Fibroblast of skin of right quadriceps (primary cell): ENCODE results near the gene MYBPH.

Experiments used
- DNase-seq: peaks from one replicate; pipeline ENCODE4 v3.0.0-alpha.2; 2013

Gene MYBPH

GRCh38 chr1:203178083-203178482 lies 2.5 kb upstream of the MYBPH start:
- DNase-seq = no peak

GRCh38 chr1:203177470-203178039 lies 1.9 kb upstream of the MYBPH start:
- no peak for DNase-seq

- no peak for DNase-seq
Measured at GRCh38 chr1:203177036-203177405, 1.4 kb upstream of the MYBPH start.

- no peak for DNase-seq
Measured at GRCh38 chr1:203176273-203177035, 828 bp upstream of the MYBPH start.

DNA sequence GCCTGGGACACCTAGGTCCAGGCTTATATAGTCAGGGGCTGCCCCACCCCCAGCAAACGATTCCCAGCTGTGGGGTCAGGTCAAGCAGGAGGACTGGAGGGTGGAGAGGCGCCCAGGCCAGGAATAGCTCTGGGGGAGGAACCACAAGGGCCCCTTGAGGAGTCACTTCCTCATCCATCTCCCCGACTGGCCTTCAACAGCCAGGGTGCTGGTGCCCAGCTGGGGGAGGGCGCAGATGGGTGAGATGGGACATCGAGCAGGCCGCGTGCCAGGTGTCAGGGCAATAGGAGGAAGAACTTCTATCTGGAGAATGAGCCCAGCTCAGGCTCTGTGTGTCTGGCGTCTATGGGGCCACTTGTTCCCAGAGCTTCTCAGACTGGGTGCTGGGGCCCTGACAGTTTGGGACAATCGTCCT lies 208 bp upstream of the MYBPH start:
- DNase-seq = no peak

- DNase-seq = no peak
Measured at GRCh38 chr1:203174324-203174985, 1.2 kb downstream of the MYBPH start.

DNA sequence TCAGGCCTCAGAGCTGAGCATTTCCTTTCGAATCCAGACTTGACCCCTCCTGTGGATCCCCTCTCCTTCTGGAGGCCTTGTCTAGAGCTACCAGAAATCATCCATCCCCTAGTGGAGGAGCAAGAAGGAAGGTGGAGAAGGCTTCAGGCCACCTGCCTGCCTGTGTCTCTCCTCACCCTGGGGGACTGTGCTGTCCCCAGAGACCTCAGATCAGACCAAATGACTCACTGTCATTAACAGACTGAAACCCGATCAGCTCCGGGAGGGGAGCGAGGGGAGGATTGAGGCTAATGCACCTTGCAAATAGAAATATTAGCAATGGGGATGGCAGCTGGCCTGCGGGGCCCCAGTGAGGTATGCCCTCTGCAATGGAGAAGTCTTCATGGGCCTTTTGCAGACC lies 2.1 kb downstream of the MYBPH start:
- DNase-seq = no peak

- DNase-seq = no peak
Measured at GRCh38 chr1:203173011-203173555, 2.5 kb downstream of the MYBPH start.

GRCh38 chr1:203172184-203173010 lies 3.2 kb downstream of the MYBPH start:
- peak; percentile 43 for DNase-seq

DNA sequence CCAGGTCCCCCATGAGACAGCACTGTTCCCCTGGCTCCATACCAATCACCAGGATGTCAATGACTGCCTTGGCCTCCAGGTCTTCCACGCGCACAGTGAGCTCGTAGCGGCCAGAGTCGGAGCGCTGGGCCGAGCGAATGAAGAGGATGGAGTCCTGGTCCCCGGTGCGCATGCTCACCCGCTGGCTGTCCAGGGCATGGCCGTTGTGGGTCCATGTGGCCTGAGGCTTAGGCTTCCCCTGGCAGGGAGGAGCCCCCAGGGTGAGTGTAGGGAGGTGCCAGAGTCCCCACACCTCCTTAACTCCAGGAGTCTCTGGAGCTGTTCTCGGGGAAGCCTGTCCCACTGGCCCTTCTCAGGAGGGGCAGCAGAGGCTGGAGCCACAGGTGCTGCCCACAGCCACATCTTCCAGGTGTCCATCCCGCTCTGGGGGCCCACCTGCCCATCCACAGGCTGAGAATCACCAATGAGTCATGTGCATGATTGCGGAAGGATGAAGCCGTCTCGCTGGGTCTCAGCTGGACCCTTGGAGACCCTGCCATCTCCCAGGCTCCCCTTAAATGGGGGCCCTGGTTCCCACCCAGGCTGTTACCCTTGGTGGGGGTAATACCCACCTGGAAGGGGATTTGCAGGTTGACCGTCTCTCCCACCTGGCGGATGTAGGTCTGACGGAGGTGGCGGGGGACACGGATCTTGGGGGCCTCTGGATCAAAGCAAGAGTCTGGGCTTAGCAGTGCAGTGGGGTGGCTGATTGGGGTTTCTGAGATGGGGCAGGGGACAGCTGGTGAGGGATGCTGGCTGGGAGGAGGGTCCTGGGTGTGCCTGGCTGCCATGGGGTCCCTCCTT lies 4.1 kb downstream of the MYBPH start:
- DNase-seq = no peak

- no peak for DNase-seq
Measured at GRCh38 chr1:203170625-203171330, 4.8 kb downstream of the MYBPH start.

DNA sequence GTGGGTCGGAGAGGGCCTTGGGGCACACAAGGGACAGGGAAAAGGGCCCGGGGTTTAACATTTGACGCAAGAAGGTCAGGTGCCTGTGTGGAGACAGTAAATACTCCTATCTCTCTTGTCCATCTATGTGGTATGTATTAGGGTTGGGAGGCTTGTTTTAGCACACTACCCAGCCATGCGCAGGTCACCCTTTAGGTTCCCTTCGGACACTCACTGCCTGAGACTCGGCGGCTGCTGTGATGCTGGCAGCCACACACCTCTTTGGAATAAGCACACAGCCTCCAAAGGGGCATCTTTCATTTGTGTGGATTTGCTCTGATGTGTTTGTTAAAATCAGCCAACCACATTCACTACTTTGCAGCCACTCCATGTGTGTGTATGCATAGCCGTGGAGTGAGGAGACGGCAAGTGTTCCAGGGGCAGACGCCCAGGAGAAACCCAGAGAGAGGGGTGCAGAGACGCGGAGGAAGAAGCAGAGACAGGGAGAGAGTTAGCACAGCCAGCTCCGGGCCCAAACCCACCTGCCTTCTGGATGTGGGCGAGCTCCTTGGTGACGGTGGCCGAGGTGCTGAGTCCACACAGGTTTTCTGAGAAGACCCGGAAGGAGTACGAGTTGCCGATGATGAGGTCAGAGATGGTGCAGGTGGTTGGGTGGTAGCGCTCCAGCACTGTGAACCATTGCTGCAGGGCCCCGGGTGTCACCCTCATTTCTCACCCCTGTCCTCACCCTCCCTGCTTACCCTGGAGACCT lies 5.7 kb downstream of the MYBPH start:
- DNase-seq = no peak

DNA sequence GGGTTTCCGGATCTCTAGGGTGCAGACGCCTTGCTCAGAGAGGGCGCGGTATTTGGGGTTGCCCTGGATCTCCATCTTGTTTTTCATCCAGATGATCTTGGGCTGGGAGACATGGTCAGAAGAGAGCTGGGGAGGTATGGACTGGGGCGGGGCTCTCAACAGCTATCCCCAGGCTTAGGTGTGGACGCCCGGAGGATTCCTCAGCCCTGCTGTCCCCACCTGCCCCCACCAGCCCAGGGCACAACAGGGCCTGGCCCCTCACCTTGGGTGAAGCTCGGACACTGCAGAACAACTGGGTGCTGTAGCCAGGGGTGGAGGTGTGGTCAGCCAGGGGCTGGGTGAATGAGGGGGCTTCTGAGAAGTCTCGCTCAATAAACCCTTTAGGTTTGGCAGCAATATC lies 6.6 kb downstream of the MYBPH start:
- no peak for DNase-seq

DNA sequence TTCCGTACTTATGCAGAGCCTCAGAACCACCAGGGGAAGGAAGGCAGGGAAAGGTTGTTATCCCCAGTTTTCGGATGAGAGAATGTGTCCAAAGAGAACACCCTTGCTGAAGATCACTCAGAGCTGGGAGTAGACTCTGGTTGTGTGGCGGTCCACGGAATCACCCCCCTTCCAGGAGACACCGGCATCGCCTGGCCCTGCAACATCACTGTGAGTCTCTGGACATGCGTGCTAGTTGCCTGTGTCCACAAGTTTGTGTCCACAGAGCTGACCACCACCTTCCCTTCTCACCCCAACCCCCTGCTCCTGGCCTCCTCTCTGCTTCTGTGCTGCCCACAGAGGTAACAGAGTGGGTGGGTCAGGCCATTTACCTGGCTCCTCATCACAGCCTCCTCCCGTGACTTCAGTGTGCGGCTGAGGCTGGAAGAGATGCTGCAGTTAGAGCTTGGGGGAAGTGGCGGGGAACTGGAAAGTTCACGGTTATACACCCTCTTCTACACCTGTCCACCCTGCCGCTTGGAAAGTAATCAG lies 7.3 kb downstream of the MYBPH start:
- DNase-seq = no peak

DNA sequence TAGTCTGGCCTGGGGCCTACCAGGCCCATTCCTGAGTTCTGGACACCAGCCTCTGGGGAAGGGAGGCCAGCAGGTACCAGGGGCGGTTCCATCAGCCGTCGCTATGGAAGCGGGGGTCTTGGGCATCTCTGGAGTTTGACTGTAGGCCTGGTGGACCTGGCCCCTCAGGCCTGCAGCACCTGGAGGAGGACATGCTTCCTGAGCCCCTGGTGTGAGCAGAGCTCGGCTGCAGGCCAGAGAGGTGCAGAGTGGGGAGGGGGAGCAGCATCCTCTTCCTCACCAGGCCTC lies 7.8 kb downstream of the MYBPH start:
- DNase-seq = no peak

DNA sequence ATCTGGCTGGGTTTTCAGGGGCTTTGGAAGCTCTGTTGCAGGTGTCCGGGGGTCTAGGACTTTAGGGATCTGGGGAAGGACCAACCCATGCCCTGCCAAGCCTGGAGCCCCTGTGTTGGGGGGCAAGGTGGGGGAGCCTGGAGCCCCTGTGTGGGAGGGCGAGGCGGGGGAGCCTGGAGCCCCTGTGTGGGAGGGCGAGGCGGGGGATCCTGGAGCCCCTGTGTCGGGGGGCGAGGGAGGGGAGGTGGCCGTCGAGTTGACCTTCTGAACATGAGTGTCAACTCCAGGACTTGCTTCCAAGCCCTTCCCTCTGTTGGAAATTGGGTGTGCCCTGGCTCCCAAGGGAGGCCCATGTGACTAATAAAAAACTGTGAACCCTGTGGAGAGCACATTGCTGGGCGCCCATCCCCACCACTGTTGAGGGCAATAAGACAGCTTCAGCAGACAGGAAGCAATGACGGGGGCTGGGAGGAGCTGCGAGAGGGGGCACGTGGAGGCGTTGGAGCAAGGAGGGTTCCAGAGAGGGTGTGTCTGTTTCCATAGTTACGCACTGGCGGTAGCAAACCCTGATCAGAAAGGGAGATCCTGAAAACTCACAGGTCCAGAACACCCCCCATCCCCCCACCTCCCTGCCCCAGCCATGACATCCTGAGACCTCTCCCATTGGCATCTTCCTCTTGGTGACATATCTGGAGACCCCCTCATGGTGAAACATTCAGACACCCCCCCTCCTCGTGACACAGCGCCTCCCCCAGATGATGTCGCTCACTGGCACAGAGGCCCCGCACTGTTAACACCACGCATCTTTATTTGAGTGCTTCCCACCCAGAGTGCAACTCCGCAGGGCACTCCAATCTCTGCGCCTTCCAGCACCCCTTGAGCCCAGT lies 8.4 kb downstream of the MYBPH start:
- no peak for DNase-seq

DNA sequence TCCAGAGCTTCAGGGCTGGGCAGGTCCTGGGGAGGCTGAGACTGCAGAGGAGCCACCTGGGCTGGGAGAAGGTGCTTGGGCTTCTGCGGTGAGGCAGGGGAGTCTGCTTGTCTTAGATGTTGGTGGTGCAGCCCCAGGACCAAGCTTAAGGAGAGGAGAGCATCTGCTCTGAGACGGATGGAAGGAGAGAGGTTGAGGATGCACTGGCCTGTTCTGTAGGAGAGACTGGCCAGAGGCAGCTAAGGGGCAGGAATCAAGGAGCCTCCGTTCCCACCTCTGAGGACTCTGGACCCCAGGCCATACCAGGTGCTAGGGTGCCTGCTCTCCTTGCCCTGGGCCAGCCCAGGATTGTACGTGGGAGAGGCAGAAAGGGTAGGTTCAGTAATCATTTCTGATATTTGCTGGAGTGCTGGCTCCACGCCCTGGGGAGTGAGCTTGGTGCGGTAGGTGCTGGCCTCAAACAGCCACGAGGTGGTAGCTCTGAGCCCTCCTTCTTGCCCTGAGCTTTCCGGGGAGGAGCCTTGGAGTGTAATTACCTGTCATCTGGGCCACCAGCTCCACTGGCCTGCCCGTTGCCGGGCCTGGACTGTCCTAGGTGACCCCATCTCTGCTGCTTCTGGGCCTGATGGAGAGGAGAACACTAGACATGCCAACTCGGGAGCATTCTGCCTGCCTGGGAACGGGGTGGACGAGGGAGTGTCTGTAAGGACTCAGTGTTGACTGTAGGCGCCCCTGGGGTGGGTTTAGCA lies 9.3 kb downstream of the MYBPH start:
- no peak for DNase-seq

- DNase-seq = no peak
Measured at GRCh38 chr1:203165800-203166161, 9.8 kb downstream of the MYBPH start.
